Liver (tissue), 3 donors: ENCODE measurements around the gene PDE4D.

Experiments used
- CTCF ChIP-seq: fragments of 150-350 bp; IDR thresholded peaks from 2 replicates; pipeline ENCODE4 v1.5.1; 2017; ENCODE audit warnings: improper control_type of control experiment, low read depth, low read length; ENCODE audit not compliant: missing input control
- EGR1 ChIP-seq, 2 donors: IDR thresholded peaks; 2 replicates each; pipeline ENCODE4 v1.6.1; 2016 to 2018; ENCODE audit warnings: antibody characterized with exemption in 2 of 2, low read depth in 2 of 2
- GABPA ChIP-seq, 2 donors: IDR thresholded peaks in 1 of 2; conservative IDR thresholded peaks in 1 of 2; 2 replicates each; pipeline ENCODE4 v1.6.1; 2016; ENCODE audit warnings: antibody characterized with exemption in 2 of 2, mild to moderate bottlenecking in 1 of 2, moderate library complexity in 1 of 2
- JUND ChIP-seq, 2 donors: IDR thresholded peaks; 2 replicates each; pipeline ENCODE4 v1.6.1; 2016; ENCODE audit warnings: antibody characterized with exemption in 2 of 2
- RAD21 ChIP-seq, 2 donors: IDR thresholded peaks; 2 replicates each; pipeline ENCODE4 v1.6.1; 2016; ENCODE audit warnings: antibody characterized with exemption in 2 of 2, mild to moderate bottlenecking in 2 of 2
- REST ChIP-seq: IDR thresholded peaks from 2 replicates; pipeline ENCODE4 v1.6.1; 2016; ENCODE audit warnings: antibody characterized with exemption, mild to moderate bottlenecking
- RXRA ChIP-seq, 2 donors: IDR thresholded peaks; 2 replicates each; pipeline ENCODE4 v1.6.1; 2017 to 2018; ENCODE audit warnings: antibody characterized with exemption in 2 of 2, mild to moderate bottlenecking in 1 of 2
- SP1 ChIP-seq: IDR thresholded peaks from 2 replicates; pipeline ENCODE4 v1.6.1; 2018; ENCODE audit warnings: antibody characterized with exemption, mild to moderate bottlenecking
- TAF1 ChIP-seq: conservative IDR thresholded peaks from 2 replicates; pipeline ENCODE4 v1.6.1; 2016; ENCODE audit warnings: antibody characterized with exemption, mild to moderate bottlenecking
- ZBTB33 ChIP-seq: IDR thresholded peaks from 2 replicates; pipeline ENCODE4 v1.6.1; 2016; ENCODE audit warnings: antibody characterized with exemption
- TF ChIP-seq, protein P1 (sequence below): IDR thresholded peaks from 2 replicates; pipeline ENCODE4 v1.6.1; 2016; ENCODE audit warnings: antibody characterized with exemption
- TF ChIP-seq, protein P2 (sequence below): IDR thresholded peaks from 2 replicates; pipeline ENCODE4 v1.6.1; 2016; ENCODE audit warnings: antibody characterized with exemption
- donor health status: healthy.
- donor health status: healthy.

- TF ChIP-seq CTCF (no peak), GABPA (IDR thresholded peaks at IDR 0.05 in 1 of 2, conservative IDR thresholded peaks at IDR 0.05 in 1 of 2) (no peak), SP1 (no peak), JUND (IDR thresholded peaks at IDR 0.05) (no peak), ZBTB33 (no peak), RXRA (IDR thresholded peaks at IDR 0.05) (no peak), TAF1 (no peak), REST (no peak), RAD21 (IDR thresholded peaks at IDR 0.05) (no peak), EGR1 (IDR thresholded peaks at IDR 0.05; ENCODE audit: low read depth in 2 of 2) (no peak)
- TF ChIP-seq, protein P1, sequence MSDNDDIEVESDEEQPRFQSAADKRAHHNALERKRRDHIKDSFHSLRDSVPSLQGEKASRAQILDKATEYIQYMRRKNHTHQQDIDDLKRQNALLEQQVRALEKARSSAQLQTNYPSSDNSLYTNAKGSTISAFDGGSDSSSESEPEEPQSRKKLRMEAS, result no peak
- TF ChIP-seq, protein P2, sequence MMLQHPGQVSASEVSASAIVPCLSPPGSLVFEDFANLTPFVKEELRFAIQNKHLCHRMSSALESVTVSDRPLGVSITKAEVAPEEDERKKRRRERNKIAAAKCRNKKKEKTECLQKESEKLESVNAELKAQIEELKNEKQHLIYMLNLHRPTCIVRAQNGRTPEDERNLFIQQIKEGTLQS, result no peak
Measured at GRCh38 chr5:59368951-59369350, 524.6 kb downstream of the PDE4D start.
